Central memory CD4-positive, alpha-beta T cell (primary cell): Measurements from ENCODE around the gene SLC38A10.
"Not testable (repeated sequence)": the region's sequence is repeated elsewhere in the genome, so short reads cannot be mapped to it uniquely, and the experiment has no call there.

ENCODE experiments used
- DNase-seq: peaks from one replicate; pipeline ENCODE4 v3.0.0; 2022

SLC38A10 gene

GRCh38 chr17:81311946-81312345 is 16.8 kb upstream of the SLC38A10 start:
- no peak for DNase-seq

GRCh38 chr17:81310949-81311550 is 15.9 kb upstream of the SLC38A10 start:
- no peak for DNase-seq

GRCh38 chr17:81309859-81310839 is 15.0 kb upstream of the SLC38A10 start:
- no peak for DNase-seq

GRCh38 chr17:81309140-81309858 is 14.2 kb upstream of the SLC38A10 start:
- no peak for DNase-seq

- not testable (repeated sequence) for DNase-seq
Observed at GRCh38 chr17:81308784-81309139, 13.7 kb upstream of the SLC38A10 start.

GRCh38 chr17:81307636-81308560 is 12.8 kb upstream of the SLC38A10 start:
- no peak for DNase-seq

GRCh38 chr17:81306898-81307510 is 11.9 kb upstream of the SLC38A10 start:
- no peak for DNase-seq

- DNase-seq = no peak
Observed at GRCh38 chr17:81306491-81306890, 11.4 kb upstream of the SLC38A10 start.

GRCh38 chr17:81305051-81305630 is 10.0 kb upstream of the SLC38A10 start:
- no peak for DNase-seq

- no peak for DNase-seq
Observed at GRCh38 chr17:81304196-81305015, 9.3 kb upstream of the SLC38A10 start.

- DNase-seq = no peak
Observed at GRCh38 chr17:81303385-81303784, 8.3 kb upstream of the SLC38A10 start.

- no peak for DNase-seq
Observed at GRCh38 chr17:81302861-81303333, 7.8 kb upstream of the SLC38A10 start.

- DNase-seq = no peak
Observed at GRCh38 chr17:81302324-81302723, 7.2 kb upstream of the SLC38A10 start.

GRCh38 chr17:81301195-81302144 is 6.4 kb upstream of the SLC38A10 start:
- DNase-seq = no peak

GRCh38 chr17:81300586-81301155 is 5.6 kb upstream of the SLC38A10 start:
- no peak for DNase-seq

- no peak for DNase-seq
Observed at GRCh38 chr17:81299846-81300585, 4.9 kb upstream of the SLC38A10 start.

GRCh38 chr17:81298991-81299738 is 4.1 kb upstream of the SLC38A10 start:
- DNase-seq = no peak
